ENCODE data around the gene PARN.

DNA sequence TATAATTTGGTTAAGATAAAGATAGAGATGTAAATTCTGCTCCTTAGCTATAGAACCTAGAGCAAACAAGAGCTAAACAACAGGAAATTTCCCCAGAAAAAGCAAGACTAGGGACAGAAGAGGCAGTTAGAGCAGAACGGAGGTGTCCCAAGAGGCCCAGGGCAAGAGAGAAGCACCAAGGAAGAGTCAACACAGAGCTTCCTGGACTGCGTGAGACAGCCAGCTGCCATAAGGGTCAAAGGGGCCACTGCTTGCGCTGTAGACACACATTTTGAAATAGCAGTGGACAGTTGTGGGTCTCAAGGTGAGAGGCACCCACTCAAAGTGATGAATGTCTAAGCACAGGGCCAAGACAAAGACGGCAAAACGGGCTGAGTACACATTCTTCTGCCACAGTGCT is 156.6 kb downstream of the PARN start:
- TF ChIP-seq, protein P1, sequence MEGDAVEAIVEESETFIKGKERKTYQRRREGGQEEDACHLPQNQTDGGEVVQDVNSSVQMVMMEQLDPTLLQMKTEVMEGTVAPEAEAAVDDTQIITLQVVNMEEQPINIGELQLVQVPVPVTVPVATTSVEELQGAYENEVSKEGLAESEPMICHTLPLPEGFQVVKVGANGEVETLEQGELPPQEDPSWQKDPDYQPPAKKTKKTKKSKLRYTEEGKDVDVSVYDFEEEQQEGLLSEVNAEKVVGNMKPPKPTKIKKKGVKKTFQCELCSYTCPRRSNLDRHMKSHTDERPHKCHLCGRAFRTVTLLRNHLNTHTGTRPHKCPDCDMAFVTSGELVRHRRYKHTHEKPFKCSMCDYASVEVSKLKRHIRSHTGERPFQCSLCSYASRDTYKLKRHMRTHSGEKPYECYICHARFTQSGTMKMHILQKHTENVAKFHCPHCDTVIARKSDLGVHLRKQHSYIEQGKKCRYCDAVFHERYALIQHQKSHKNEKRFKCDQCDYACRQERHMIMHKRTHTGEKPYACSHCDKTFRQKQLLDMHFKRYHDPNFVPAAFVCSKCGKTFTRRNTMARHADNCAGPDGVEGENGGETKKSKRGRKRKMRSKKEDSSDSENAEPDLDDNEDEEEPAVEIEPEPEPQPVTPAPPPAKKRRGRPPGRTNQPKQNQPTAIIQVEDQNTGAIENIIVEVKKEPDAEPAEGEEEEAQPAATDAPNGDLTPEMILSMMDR (conservative IDR thresholded peaks at IDR 0.05): no peak
- no peak for TF ChIP-seq ZFX (IDR thresholded peaks at IDR 0.05)

Data from C4-2B (cell line).